ENCODE results near the gene AGO1.
"Not testable (repeated sequence)": the region's sequence is repeated elsewhere in the genome, so short reads cannot be mapped to it uniquely, and the experiment has no call there.

Gene AGO1

DNA sequence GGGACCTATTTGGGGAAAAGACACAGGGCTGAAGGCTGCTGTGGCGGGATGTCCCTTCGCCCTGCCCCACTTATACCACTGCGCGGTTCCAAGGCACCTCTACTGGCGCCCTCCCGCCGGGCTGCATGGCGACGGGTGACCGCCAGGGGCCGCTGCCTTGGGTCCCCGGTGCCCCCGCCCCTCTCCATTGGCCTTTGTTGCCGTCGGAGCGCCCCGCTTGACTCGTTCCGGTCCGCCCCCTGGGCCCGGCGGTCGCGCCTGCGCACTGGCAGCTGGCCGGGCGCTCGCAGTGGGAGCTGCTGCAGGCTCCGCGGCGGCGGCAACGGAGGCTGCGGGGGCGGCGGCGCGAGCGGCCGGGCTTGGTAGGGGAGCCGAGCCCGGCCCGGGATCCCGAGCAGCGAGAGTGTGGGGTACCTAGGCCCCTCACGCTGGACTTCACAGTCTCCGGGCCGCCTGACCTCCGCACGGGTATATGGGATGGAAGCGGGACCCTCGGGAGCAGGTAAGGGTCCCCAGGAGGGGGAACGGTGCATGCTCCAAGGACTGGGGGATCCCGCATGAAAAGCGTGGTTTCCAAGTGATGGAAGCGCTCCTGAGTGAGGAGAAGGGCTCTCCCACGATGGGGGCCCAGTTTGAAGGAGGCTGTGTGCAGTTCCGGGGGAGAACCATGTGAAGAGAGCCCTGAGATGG lies at the start of gene AGO1:
TSS of gene AGO1 (plus strand) at position 265 of the 690 bp plus-strand sequence. CDS start at position 478, 213 bp downstream.
- DNase-seq: peak; percentile 93 to 97 (median 96)

DNA sequence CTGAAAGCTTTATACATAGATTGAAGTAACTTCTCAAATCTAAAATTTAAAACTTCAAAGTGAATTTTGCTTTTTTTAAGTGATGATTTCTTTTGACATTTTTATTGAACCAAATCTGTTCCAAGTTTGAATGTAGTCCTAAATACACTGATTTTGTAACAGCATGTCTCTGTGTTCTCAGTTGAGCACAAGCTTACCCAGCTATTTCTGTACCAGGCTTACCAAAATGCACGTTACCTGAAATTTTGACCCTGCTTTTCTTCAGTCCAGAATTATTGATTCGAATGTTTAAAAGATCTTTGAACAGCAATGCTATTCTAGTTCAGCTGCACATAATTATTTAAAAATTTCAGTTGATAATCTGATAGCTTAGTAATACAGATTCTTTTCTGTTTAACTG lies 49.6 kb upstream of the AGO1 start:
- DNase-seq: no peak

DNA sequence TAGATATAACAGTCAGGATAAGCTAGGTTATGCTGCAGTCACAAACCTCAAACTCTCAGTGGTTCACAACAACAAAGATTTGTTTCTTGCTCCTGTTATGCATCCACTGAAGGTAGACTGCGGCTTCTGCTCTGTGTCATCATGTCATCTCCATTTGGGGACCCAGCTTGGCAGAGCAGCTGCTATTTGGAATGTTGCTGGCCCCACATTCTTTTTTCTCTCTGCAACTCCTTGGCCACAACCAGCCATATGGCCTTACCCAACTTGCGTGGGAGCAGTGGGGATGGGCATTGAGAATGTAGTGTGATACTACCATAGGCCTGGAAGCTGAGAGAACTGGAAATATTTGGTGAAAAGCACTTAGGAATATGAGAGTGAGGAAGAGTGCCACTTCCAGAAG lies 48.8 kb upstream of the AGO1 start:
- no peak for DNase-seq

DNA sequence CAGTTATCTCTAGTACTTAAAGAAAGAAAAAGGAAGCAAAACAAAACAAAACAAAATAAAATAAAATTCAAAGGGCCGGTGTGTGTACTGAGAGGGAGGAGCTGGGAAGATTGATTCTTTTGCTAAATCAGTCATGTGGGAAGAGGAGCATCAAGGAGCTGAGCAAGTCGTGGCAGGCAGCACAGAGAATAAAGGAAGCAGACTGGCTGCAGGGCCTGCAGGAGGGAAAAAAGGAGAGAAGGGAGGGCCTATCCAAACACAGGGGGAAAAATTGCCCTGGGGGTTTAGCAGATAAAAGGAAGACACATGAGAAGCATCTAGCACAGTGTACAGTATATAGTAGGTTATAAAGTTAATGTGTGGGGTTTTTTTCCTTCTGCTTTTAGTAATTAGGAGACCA lies 47.6 kb upstream of the AGO1 start:
- no peak for DNase-seq

DNA sequence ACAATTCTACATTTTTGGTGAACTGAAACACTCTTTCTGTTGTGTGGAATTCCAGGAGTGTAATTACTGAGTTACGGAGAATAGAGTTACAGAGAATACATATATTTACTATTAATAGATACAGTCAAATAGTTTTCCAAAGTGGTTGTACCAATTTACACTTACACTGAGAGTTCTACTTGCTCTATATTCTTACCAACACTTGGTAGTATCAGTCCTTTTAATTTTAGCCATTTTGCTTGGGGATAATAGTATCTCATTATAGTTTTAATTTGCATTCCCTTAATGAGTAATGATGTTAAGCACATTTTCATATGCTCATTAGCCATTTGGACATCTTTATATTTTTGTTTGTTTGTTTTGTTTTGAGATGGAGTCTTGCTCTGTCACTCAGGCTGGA lies 46.3 kb upstream of the AGO1 start:
- no peak for DNase-seq

DNA sequence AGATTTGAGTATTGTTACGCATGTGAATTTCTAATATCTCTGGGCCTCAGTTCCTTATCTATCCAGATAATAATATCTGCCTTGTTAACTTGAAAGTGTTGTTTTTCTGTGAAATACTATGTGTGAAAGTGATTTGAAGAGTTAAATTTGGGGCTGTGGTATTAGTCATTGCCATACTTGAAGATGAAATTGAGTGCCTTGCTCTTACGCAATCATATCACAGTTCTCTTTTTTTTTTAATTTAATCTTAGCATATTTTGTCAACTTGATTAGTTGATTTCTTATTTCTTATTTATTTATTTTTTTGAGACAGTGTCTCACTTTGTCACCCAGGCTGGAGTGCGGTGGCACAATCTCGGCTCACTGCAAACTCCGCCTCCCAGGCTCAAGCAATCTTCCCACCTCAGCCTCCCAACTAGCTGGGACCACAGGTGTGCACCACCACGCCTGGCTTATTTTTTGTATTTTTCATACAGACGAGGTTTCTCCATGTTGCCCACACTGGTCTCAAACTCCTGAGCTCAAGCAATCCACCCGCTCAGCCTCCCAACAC lies 44.2 kb upstream of the AGO1 start:
- no peak for DNase-seq

DNA sequence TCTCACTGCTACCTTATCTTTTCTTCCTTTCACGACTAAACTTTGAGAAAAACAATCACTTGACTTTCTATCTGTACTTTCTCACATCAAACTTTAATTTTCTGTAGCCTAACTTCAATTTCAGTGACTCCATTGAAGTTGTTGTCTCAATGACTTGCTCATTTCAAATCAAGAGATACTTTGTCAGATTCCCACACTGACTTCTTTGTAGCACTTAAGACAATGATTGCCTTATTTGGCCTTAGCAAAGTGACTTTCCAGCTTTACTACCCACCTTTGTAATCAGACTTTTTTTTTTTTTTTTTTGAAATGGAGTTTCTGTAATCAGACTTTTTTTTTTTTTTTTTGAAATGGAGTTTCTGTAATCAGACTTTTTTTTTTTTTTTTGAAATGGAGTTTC lies 38.2 kb upstream of the AGO1 start:
- no peak for DNase-seq

DNA sequence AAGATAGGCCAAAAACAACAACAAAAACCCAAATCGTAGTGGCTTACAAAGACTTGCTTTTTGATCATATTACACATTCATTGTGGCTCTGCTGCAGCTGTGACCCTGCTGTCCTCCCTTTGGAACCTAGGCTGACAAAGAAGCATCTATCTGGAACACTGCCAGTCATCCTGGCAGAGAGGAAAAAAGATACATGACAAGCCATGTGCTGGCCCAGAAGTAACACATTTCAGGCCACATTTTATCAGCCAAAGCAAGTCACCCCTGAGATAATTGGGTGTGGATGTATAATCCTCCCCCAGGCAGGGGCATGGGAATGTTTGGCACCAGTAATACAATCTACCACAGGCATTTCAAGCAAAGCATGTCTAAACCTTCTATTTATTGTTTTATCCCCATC lies 37.2 kb upstream of the AGO1 start:
- DNase-seq: no peak

DNA sequence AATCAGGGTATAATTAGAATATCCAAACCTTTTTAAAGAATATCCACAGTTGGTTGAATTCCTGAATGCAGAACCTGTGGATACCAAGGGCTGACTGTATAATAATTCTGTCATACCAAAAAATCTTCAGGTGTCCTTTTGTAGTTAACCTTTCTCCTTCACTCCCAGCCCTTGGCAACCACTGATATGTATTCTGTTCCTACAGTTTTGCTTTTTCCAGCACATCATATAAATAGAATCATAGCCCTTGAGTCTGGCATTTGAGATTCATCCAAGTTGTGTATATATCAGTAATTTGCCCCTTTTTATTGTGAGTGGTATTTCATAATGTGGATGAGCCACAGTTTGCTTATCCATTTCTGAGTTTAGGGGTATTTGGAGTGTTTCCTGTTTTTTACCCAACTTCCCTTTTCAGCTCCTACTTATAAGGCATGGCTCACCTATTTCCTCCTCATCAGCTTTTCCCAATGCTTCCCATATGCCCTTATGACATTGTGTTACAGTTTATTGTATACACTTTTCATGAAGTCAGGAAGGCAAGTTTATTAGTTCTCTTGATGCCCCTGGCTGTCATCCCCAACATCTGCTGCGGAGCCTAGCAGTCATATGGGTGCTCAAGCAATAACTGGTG lies 35.0 kb upstream of the AGO1 start:
- no peak for DNase-seq

DNA sequence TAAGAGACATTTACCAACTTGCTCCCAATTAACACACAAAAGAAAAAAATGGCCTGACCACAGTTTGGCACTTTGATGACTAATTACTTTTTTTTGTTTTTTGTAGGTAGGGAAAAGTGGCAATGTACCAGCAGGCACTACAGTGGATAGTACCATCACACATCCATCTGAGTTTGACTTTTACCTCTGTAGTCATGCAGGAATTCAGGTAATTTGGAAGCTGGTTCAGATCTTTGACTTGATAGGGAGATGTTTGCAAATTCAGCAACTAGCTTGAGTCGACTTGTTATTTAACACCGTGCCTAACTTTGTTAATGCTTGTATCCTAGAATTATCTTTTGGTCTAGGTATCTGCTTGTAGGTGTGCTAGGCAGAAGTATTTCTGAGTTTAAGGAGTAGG lies 33.0 kb upstream of the AGO1 start:
- DNase-seq: no peak

DNA sequence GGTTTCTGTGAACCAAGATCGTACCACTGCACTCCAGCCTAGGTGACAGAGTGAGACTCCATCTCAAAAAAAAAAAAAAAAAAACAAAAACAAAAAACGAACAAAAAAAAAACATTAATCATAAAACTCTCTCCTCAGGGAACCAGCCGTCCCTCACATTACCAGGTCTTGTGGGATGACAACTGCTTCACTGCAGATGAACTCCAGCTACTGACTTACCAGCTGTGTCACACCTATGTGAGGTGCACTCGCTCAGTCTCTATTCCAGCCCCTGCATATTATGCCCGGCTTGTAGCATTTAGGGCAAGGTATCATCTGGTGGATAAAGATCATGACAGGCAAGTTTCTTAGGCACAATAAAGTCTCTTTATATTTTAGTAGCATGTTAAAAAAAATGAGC lies 32.3 kb upstream of the AGO1 start:
- DNase-seq: no peak

DNA sequence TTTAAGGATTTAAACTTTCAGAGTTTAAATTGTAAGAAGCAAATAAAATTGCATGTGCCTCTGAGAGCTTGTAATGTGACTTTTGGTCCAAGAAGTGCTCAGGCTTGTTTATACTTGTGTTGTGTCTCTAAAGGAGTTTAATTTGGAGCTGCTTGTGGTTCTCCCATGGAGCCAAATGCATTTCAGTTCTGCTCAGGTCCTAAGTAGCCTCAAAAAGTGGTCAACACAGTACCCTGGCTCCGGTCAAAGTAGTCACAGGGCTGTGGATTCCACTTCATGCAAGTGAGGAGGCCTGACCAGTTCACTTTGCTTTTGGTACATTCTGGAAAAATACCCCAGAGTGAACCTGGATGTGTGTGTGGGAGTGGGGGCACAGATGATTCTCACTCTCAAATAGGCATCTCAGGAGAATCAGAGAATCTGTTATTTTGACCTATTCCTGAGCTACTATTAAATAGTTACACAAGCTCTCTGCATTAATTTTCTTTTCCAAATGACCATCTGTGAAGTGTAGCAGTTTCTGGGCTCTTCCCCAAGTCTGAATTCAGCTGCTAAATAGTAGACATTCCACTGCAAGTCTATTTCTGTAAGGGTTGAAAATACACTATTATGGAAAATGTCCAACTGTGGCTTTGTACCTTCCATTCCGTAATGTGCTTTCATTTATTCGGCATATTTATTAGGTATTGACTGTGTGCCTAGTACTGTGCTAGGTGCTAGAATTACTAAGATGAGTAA lies 31.7 kb upstream of the AGO1 start:
- DNase-seq: no peak

DNA sequence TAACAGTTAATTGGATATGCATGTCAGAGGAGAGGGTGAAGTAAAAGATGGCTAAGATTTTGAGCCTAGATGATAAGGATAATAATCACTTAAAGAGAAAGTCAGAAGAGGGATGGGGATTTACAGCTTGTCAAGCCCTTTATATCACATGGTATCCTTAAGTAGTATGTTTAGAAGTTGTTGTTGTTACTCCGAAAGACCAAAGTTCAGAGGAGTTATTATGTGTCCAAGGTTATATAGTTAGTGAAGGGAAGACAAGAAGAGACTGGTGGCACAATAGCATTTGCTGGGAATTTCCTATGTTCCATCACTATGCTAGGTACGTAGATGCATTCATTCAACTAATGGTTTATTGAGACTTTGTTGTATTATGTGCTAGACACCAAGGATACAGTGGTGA lies 30.8 kb upstream of the AGO1 start:
- no peak for DNase-seq

DNA sequence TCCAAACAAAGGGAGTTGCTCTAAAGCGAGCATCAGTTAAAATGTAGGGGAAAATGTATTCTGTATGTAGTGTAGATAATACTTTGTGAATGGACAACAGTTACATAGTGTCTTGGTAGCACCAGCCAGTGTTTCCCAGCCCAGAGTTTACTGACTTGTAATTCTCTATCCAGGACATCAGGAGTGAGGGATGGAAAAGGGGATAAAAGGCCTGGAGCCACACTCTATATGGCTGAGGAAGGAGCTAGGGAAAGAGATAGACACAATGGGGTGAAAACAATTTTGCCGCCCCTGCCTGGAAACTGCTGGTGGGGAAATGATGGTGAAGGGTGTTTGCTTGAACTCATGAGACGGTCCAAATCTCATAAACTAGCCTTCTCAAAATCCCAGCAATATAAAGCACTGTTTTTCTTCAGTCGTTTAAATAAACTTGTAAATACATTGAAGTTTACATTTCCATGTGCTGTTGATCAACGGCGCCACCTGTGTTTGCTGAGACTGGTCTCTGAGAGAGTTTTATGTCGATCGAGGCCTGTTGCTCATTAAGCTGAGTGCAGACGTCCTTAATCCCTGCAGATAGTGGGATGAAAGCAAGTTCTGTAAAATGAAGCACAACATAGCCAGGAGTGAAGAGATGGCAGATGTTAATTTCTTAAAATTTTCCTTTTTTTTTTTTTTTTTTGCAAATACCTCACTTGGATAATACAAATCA lies 27.9 kb upstream of the AGO1 start:
- DNase-seq: no peak

DNA sequence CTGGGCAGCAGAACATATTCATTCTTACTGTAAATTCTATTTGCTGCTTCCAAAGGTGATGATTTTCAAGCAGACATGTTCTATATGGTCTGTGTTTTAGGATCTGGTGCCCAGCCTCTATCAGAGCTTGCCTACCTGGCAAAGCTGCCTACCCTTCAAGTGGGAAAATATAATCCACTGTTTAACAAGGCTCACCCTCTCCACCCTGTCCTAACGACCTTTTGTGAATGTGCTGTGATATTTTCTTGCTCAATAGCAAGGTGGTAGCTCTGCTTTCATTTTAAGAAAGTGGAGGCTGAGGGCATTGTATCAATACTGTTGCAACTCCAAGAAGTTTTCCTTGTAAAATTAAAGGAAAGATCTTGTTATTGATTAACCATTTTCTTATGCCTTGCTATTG lies 26.0 kb upstream of the AGO1 start:
- DNase-seq: no peak

DNA sequence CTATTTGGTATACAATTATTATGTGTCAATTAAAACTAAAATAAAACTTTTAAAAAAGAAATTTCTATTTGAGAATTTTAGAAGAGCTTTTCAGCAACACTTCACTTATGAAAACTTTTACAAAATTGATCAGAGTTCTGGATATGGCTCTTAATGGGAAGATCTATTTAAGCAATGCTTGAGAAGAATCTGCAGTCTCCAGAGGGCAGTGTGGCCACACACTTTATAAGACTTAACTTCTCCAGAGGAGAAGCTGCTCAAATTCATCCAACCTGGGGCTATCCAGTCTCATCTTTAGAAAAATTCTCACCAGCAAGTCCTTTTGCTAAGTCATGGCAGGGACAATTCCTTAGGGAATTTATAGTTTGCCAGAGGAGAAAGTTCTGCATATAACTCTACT lies 25.2 kb upstream of the AGO1 start:
- DNase-seq: no peak

DNA sequence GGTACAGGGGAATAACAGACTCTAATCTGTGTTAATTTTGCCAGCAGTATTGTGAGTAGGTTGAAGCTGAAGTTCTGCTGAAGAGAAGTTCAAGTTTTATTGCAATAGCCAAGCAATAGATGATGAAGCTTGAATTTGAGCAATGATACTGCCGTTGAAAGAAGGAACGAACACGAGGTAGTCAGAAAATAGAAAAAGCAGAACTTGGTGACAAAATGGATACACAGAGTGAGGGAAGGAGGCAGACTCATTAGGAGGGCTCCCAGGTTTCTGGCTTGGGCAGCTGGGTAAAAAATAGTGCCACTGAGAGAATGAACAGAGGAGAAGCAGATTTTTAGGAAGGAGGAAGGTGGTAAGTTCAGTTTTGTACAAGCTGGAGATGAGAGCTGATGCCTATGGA lies 22.3 kb upstream of the AGO1 start:
- no peak for DNase-seq

DNA sequence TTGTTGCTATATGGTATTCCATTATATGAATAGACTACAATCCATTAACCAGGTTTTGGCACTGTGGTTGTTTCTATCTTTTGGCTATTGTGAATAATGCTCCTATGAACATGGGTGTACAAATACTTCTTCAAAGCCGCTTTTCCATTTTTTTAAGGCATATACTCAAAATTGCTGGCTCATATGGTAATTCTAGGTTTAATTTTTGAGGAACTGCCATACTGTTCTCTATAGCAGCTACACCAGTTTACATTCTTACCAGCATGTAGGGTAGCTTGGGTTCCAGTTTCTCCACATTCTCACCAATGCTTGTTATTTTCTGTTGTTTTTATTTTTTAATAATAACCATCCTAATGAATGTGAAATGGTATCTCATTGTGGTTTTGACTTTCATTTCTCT lies 19.9 kb upstream of the AGO1 start:
- no peak for DNase-seq

DNA sequence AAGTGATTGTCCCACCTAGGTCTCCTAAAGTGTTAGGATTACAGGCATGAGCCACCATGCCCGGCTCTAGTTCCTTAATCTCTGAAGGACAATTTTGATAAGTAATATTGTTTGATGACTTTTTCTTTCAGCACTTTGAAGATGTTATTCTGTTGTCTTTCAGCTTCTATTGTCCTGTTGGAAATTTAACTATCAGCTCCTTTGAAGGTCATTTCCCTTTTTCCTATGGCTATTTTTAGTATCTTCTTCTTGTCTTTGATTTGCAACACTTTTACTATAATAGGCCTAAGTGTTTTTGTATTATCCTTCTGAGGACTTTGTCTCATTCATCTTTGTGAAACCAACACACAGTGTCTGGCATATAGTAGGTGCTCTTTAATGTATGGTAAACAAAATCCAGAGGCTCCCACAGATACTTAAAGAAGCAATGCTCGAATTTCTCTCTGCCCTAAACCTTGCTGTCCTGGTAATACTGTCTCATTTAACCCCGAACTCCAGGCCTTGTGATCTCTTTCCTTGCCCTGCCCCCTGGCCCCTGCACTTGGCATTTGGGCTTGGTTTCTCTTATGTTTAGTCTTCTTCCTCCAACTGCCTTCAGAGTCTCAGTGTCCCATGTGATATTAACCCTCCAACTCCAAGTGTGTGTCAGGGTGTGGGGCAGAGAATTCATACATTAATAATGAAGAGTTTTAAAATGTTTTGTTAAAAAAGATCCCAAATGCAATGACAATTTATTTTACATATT lies 19.0 kb upstream of the AGO1 start:
- no peak for DNase-seq

DNA sequence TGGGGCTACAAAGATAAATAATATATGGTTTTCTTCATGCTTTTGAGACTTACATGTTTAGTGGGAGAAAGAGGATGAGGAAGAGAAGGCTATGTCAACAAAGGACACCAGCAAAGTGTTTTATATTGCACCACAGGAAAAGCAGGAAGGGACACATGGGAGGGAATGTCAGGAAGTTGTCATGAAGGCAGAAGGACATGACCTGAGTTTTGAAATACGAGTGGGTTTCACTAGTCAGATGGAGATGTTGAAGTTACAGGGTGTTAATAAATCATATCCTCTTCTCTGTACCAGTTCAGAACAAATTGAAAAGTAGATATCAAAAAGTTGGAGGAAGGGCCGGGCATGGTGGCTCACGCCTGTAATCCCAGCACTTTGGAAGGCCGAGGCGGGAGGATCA lies 18.2 kb upstream of the AGO1 start:
- DNase-seq: no peak

DNA sequence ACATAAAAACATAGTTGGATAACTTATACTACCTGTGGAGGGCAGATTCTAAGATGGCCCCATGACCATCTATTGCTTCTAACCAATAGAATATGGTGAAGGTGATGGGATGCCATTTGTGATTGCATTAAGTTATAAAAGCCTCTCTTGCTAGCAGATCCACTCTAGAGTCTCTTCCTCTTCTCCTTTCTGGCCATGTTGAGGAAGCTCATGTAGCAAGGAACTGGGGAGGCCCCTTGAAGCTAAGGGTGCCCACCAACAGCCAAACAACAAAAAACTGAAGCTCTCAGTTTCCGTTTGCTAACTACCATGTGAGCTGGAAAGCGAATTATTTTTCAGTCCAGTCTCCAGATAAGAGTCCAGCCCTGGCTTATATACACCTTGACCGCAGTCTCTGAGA lies 16.0 kb upstream of the AGO1 start:
- no peak for DNase-seq

DNA sequence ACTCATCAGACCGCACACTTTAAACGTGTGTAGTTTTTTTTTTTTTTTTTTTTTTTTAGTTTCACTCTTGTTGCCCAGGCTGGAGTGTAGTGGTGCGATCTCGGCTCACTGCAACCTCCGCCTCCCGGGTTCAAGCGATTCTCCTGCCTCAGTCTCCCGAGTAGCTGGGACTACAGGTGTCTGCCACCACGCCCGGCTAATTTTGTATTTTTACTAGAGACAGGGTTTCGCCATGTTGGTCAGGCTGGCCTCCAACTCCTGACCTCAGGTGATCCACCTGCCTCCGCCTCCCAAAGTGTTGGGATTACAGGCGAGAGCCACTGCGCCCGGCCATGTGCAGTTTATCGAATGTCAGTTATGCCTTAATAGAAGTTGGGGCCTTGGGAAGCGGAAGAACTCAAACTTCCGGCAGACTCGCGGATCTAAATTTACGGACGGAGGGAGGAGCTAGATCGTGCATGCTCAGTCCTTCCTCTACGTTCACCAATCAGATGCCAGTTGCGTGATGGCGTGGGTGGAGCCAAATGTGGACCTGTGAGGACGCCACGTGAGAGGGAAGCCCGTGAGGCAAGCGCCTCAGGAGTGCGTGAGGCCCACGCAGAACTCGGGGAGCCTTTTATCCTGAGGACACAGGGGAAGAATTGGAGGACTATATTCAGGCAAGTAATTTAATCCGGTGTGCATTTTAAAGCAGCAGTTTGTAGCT lies 13.6 kb upstream of the AGO1 start:
- DNase-seq: not testable (repeated sequence)

Data from activated naive CD4-positive, alpha-beta T cell (primary cell).